Adrenal gland (tissue), 12 donors: ENCODE data around the gene DYDC1. TPM values are rescaled to one million over a fixed set of nuclear protein-coding genes. Genes with fewer than 3 reads are reported as not detected.

Experiments used
- DNase-seq, 7 donors: peaks; one replicate each; pipeline ENCODE4 v3.0.0-alpha.2; 2019 to 2020
- H3K27ac ChIP-seq, 5 donors: fragments of 200-600 bp; sonication (generic) in 4 of 5; 1 replicate in 3 of 5; 2 replicates in 2 of 5; pipeline versions ENCODE4 v1.5.1 to v1.8.0; 2016 to 2020; ENCODE audit warnings: mild to moderate bottlenecking in 1 of 5
- H3K27me3 ChIP-seq: fragments of 200-600 bp; 2 replicates; pipeline ENCODE4 v1.8.0; 2021
- H3K36me3 ChIP-seq, 2 donors: fragments of 200-600 bp; replicated peaks in 1 of 2; 1 replicate in 1 of 2; 2 replicates in 1 of 2; pipeline versions ENCODE4 v1.5.1 to v1.8.0; 2018 to 2022
- H3K4me1 ChIP-seq, 2 donors: fragments of 200-600 bp; replicated peaks in 1 of 2; 1 replicate in 1 of 2; 2 replicates in 1 of 2; pipeline versions ENCODE4 v1.5.1 to v1.8.0; 2018 to 2021
- H3K4me3 ChIP-seq, 4 donors: fragments of 200-600 bp; sonication (generic) in 3 of 4; one replicate each; pipeline ENCODE4 v1.5.1; 2016 to 2018
- H3K9me3 ChIP-seq, 3 donors: fragments of 200-600 bp; sonication (generic) in 1 of 3; replicated peaks in 1 of 3; 1 replicate in 2 of 3; 2 replicates in 1 of 3; pipeline versions ENCODE4 v1.5.1 to v1.8.0; 2016 to 2021
- CTCF ChIP-seq, 6 experiments: fragments of 450-650 bp in 4 of 6; fragments of 200-600 bp in 2 of 6; sonication (generic) in 1 of 6; IDR thresholded peaks; 1 replicate in 5 of 6; 2 replicates in 1 of 6; pipeline versions ENCODE4 v1.5.1 to v1.8.0; 2016 to 2021; ENCODE audit warnings: antibody characterized with exemption in 6 of 6, mild to moderate bottlenecking in 2 of 6, moderate library complexity in 1 of 6
- POLR2A ChIP-seq, 2 donors: fragments of 450-650 bp; IDR thresholded peaks; one replicate each; pipeline ENCODE4 v1.6.1; 2017; ENCODE audit warnings: antibody characterized with exemption in 2 of 2, mild to moderate bottlenecking in 2 of 2, moderate library complexity in 1 of 2
- WGBS, 4 donors: extraction: QIAGEN DNeasy Blood & Tissue Kit in 2 of 4; methylation state at CpG; one replicate each; pipeline versions ENCODE4 v1.1.5 to v1.1.7; 2013 to 2017; 5-methylcytosine and 5-hydroxymethylcytosine counted together
- intact Hi-C, 2 donors: fragments of 100-400 bp; cut with DNase I; formaldehyde crosslinking; loops; one replicate each; pipeline versions ENCODE4 v1.14.1 to v1.15.0; 2022 to 2023
- polyA plus RNA-seq, 3 donors: library from polyadenylated mRNA; stranded (reverse); fragments of 200-250 nt in 2 of 3; fragments of 350-450 nt in 1 of 3; fragmentation: Illumina TruSeq in 1 of 3; extraction: RNeasy Lipid Tissue Mini Kit (QIAGEN cat#74804) in 1 of 3; gene quantifications; one replicate each; pipeline ENCODE4 v1.2.3, GENCODE V29; 2013 to 2014
- total RNA-seq, 9 donors: library from RNA; depleted of rRNA in 4 of 9; stranded (reverse); fragments of >200 nt in 4 of 9; fragments of 120-200 nt in 1 of 9; fragmentation: NEBNext Ultra II Directional in 1 of 9; extraction: Animal tissue kit (Norgen Biotek cat#: 25700) in 1 of 9; gene quantifications; one replicate each; pipeline versions ENCODE4 v1.1.0 to v1.2.4, GENCODE V29; 2013 to 2023
- donor health status: healthy with polysubstance abuse.
- donor health status: Bipolar disorder and iron deficiency.
- donor health status: DM: yes; HTN: yes; CAD: no.
- donor health status: DM: no; HTN: no; CAD: no.
- donor health status: DM: no; HTN: no; CAD: no.
- donor health status: DM: yes; HTN: yes; CAD: no.

DYDC1 gene
- total and polyA plus RNA-seq, 12 donors = not detected

GRCh38 chr10:80373502-80373901 lies 16.9 kb upstream of the DYDC1 start:
- TF ChIP-seq POLR2A (IDR thresholded peaks at IDR 0.05) = no peak
- TF ChIP-seq CTCF (IDR thresholded peaks at IDR 0.05) = no peak
- no peaks in the 10 kb centered on the region for H3K9me3 ChIP-seq
- intact Hi-C loops = no loop called here
- no peaks in the 10 kb centered on the region for H3K4me1 ChIP-seq
- 57 to 66% (median 60%) methylated on average over 2 of the region's 2 CpGs for WGBS, 4 donors
- no peak for DNase-seq
- no peaks in the 10 kb centered on the region for H3K27me3 ChIP-seq
- H3K27ac ChIP-seq = no peak overlapping the region
- H3K4me3 ChIP-seq = no peak overlapping the region
- no peaks in the 10 kb centered on the region for H3K36me3 ChIP-seq

- Histone ChIP-seq H3K27me3 (no peaks in the 10 kb centered on the region), H3K4me1 (no peaks in the 10 kb centered on the region), H3K36me3 (no peaks in the 10 kb centered on the region), H3K27ac (no peak overlapping the region), H3K9me3 (no peaks in the 10 kb centered on the region), H3K4me3 (no peak overlapping the region)
- TF ChIP-seq POLR2A (IDR thresholded peaks at IDR 0.05) = no peak
- no peak for TF ChIP-seq CTCF (IDR thresholded peaks at IDR 0.05)
- DNase-seq = no peak
- 77 to 79% (median 78%) methylated on average over 5 of the region's 5 CpGs for WGBS, 4 donors
- intact Hi-C loops = no loop called here
These were observed 16.1 kb upstream of the DYDC1 start for GRCh38 chr10:80372675-80373074.

- Histone ChIP-seq H3K4me3 (no peak overlapping the region), H3K9me3 (no peaks in the 10 kb centered on the region), H3K27me3 (no peaks in the 10 kb centered on the region), H3K27ac (no peak overlapping the region), H3K4me1 (no peaks in the 10 kb centered on the region), H3K36me3 (no peaks in the 10 kb centered on the region)
- no peak for DNase-seq
- intact Hi-C loops = no loop called here
- TF ChIP-seq CTCF (IDR thresholded peaks at IDR 0.05) = no peak
- no peak for TF ChIP-seq POLR2A (IDR thresholded peaks at IDR 0.05)
- WGBS, 4 donors = 64 to 82% (median 74%) methylated on average over 6 of the region's 6 CpGs
These were observed 14.9 kb upstream of the DYDC1 start for GRCh38 chr10:80371467-80371866.

GRCh38 chr10:80365510-80365909 lies 9.0 kb upstream of the DYDC1 start:
- Histone ChIP-seq H3K27ac (no peak overlapping the region), H3K4me1 (no peaks in the 10 kb centered on the region), H3K27me3 (no peaks in the 10 kb centered on the region), H3K36me3 (no peaks in the 10 kb centered on the region), H3K4me3 (no peak overlapping the region), H3K9me3 (no peaks in the 10 kb centered on the region)
- intact Hi-C loops = no loop called here
- no peak for DNase-seq
- TF ChIP-seq CTCF (IDR thresholded peaks at IDR 0.05) = no peak
- no peak for TF ChIP-seq POLR2A (IDR thresholded peaks at IDR 0.05)
- WGBS, 4 donors = 0 to 59% (median 26%) methylated on average over 1 of the region's 1 CpG
